ENCODE data around the gene ASPM.
A peak's percentile ranks its signal among the peaks of the same experiment; 100 is the strongest.

The ASPM gene

GRCh38 chr1:197146101-197147095, at the start of gene ASPM:
Gene ASPM (minus strand): TSS chr1:197146669. CDS start chr1:197146437, 232 bp downstream.
- DNase-seq (ENCODE audit: low read depth in 2 of 2), result peak; percentile 86 to 90

GRCh38 chr1:197195100-197195499, 48.6 kb upstream of the ASPM start:
- no peak for DNase-seq (ENCODE audit: low read depth in 2 of 2)

- DNase-seq (ENCODE audit: low read depth in 2 of 2), result no peak
These were observed 37.7 kb upstream of the ASPM start for GRCh38 chr1:197184190-197184589.

- no peak for DNase-seq (ENCODE audit: low read depth in 2 of 2)
These were observed 36.8 kb upstream of the ASPM start for GRCh38 chr1:197183195-197183748.

- DNase-seq (ENCODE audit: low read depth in 2 of 2), result no peak
These were observed 36.2 kb upstream of the ASPM start for GRCh38 chr1:197182716-197183115.

GRCh38 chr1:197181982-197182381, 35.5 kb upstream of the ASPM start:
- no peak for DNase-seq (ENCODE audit: low read depth in 2 of 2)

- no peak for DNase-seq (ENCODE audit: low read depth in 2 of 2)
These were observed 33.9 kb upstream of the ASPM start for GRCh38 chr1:197180252-197180878.

- DNase-seq (ENCODE audit: low read depth in 2 of 2), result no peak
These were observed 32.5 kb upstream of the ASPM start for GRCh38 chr1:197178998-197179397.

- DNase-seq (ENCODE audit: low read depth in 2 of 2), result no peak
These were observed 28.3 kb upstream of the ASPM start for GRCh38 chr1:197174818-197175217.

- no peak for DNase-seq (ENCODE audit: low read depth in 2 of 2)
These were observed 27.4 kb upstream of the ASPM start for GRCh38 chr1:197173571-197174507.

- no peak for DNase-seq (ENCODE audit: low read depth in 2 of 2)
These were observed 25.1 kb upstream of the ASPM start for GRCh38 chr1:197171531-197171930.

GRCh38 chr1:197170538-197170937, 24.1 kb upstream of the ASPM start:
- no peak for DNase-seq (ENCODE audit: low read depth in 2 of 2)

- DNase-seq (ENCODE audit: low read depth in 2 of 2), result no peak
These were observed 13.0 kb upstream of the ASPM start for GRCh38 chr1:197159461-197159860.

GRCh38 chr1:197156692-197157091, 10.2 kb upstream of the ASPM start:
- no peak for DNase-seq (ENCODE audit: low read depth in 2 of 2)

GRCh38 chr1:197152662-197153061, 6.2 kb upstream of the ASPM start:
- no peak for DNase-seq (ENCODE audit: low read depth in 2 of 2)

- no peak for DNase-seq (ENCODE audit: low read depth in 2 of 2)
These were observed 4.7 kb upstream of the ASPM start for GRCh38 chr1:197151185-197151584.

GRCh38 chr1:197150336-197151005, 4.0 kb upstream of the ASPM start:
- DNase-seq (ENCODE audit: low read depth in 2 of 2), result no peak

- DNase-seq (ENCODE audit: low read depth in 2 of 2), result no peak
These were observed 2.9 kb upstream of the ASPM start for GRCh38 chr1:197149340-197149739.

GRCh38 chr1:197145446-197146024, 934 bp downstream of the ASPM start:
- DNase-seq (ENCODE audit: low read depth in 2 of 2), result no peak

GRCh38 chr1:197144570-197145325, 1.7 kb downstream of the ASPM start:
- no peak for DNase-seq (ENCODE audit: low read depth in 2 of 2)
